ENCODE results near the gene ZDHHC14. TPM values are rescaled to one million over a fixed set of nuclear protein-coding genes. Genes with fewer than 3 reads are reported as not detected.
"Not testable (repeated sequence)": the region's sequence is repeated elsewhere in the genome, so short reads cannot be mapped to it uniquely, and the experiment has no call there.

ZDHHC14 gene
- total RNA-seq, 4 donors from 2014 or later, result 7.1 to 11.4 (median 9.8) TPM

- no peaks in the 10 kb centered on the region for H3K9me3 ChIP-seq
- no peak for DNase-seq (ENCODE audit: extremely low spot score)
- no peaks in the 10 kb centered on the region for H3K36me3 ChIP-seq
- WGBS, result 82% methylated on average over 17 of the region's 17 CpGs
- intact Hi-C loops (cut with DNase I), result no loop called here
- no peak overlapping the region for H3K4me3 ChIP-seq
- H3K4me1 ChIP-seq, result peaks cover 0 to 6% (median 1%) of the 10 kb centered on the region in 4 donors
- no peak overlapping the region for H3K27ac ChIP-seq (replicated peaks in 1 of 4)
- no peak for TF ChIP-seq POLR2A (IDR thresholded peaks at IDR 0.05; ENCODE audit: low read depth)
- TF ChIP-seq, protein P1, sequence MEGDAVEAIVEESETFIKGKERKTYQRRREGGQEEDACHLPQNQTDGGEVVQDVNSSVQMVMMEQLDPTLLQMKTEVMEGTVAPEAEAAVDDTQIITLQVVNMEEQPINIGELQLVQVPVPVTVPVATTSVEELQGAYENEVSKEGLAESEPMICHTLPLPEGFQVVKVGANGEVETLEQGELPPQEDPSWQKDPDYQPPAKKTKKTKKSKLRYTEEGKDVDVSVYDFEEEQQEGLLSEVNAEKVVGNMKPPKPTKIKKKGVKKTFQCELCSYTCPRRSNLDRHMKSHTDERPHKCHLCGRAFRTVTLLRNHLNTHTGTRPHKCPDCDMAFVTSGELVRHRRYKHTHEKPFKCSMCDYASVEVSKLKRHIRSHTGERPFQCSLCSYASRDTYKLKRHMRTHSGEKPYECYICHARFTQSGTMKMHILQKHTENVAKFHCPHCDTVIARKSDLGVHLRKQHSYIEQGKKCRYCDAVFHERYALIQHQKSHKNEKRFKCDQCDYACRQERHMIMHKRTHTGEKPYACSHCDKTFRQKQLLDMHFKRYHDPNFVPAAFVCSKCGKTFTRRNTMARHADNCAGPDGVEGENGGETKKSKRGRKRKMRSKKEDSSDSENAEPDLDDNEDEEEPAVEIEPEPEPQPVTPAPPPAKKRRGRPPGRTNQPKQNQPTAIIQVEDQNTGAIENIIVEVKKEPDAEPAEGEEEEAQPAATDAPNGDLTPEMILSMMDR (IDR thresholded peaks at IDR 0.05), result no peak
- TF ChIP-seq EP300 (IDR thresholded peaks at IDR 0.05), result no peak
- no peak for TF ChIP-seq POLR2AphosphoS5 (IDR thresholded peaks at IDR 0.05)
- peaks cover 0 to 11% (median 0%) of the 10 kb centered on the region in 4 donors for H3K27me3 ChIP-seq
Measured at GRCh38 chr6:157688275-157688959, 307.4 kb downstream of the ZDHHC14 start.

GRCh38 chr6:157688960-157689599 lies 308.1 kb downstream of the ZDHHC14 start:
- H3K27me3 ChIP-seq, result peaks cover 0 to 11% (median 0%) of the 10 kb centered on the region in 4 donors
- H3K36me3 ChIP-seq, result no peaks in the 10 kb centered on the region
- H3K27ac ChIP-seq (replicated peaks in 1 of 4), result no peak overlapping the region
- H3K9me3 ChIP-seq, result no peaks in the 10 kb centered on the region
- H3K4me3 ChIP-seq, result no peak overlapping the region
- H3K4me1 ChIP-seq, result peaks cover 0 to 9% (median 3%) of the 10 kb centered on the region in 4 donors
- WGBS, result 50% methylated on average over 12 of the region's 17 CpGs
- TF ChIP-seq POLR2AphosphoS5 (IDR thresholded peaks at IDR 0.05) (no peak), POLR2A (IDR thresholded peaks at IDR 0.05; ENCODE audit: low read depth) (no peak), EP300 (IDR thresholded peaks at IDR 0.05) (no peak)
- TF ChIP-seq, protein P1 (IDR thresholded peaks at IDR 0.05), result no peak
- intact Hi-C loops (cut with DNase I), result no loop called here
- DNase-seq (ENCODE audit: extremely low spot score), result no peak

- no peak for DNase-seq (ENCODE audit: extremely low spot score)
- Histone ChIP-seq H3K9me3 (no peaks in the 10 kb centered on the region), H3K4me1 (peaks cover 0 to 17% (median 3%) of the 10 kb centered on the region in 4 donors), H3K27me3 (peaks cover 0 to 11% (median 0%) of the 10 kb centered on the region in 4 donors), H3K27ac (replicated peaks in 1 of 4) (no peak overlapping the region), H3K36me3 (no peaks in the 10 kb centered on the region), H3K4me3 (no peak overlapping the region)
- 86% methylated on average over 6 of the region's 7 CpGs for WGBS
- intact Hi-C loops (cut with DNase I), result no loop called here
- TF ChIP-seq POLR2A (IDR thresholded peaks at IDR 0.05; ENCODE audit: low read depth), result no peak
- no peak for TF ChIP-seq EP300 (IDR thresholded peaks at IDR 0.05)
- no peak for TF ChIP-seq POLR2AphosphoS5 (IDR thresholded peaks at IDR 0.05)
- TF ChIP-seq, protein P1 (IDR thresholded peaks at IDR 0.05), result no peak
Measured at GRCh38 chr6:157689875-157690274, 308.9 kb downstream of the ZDHHC14 start.

DNA sequence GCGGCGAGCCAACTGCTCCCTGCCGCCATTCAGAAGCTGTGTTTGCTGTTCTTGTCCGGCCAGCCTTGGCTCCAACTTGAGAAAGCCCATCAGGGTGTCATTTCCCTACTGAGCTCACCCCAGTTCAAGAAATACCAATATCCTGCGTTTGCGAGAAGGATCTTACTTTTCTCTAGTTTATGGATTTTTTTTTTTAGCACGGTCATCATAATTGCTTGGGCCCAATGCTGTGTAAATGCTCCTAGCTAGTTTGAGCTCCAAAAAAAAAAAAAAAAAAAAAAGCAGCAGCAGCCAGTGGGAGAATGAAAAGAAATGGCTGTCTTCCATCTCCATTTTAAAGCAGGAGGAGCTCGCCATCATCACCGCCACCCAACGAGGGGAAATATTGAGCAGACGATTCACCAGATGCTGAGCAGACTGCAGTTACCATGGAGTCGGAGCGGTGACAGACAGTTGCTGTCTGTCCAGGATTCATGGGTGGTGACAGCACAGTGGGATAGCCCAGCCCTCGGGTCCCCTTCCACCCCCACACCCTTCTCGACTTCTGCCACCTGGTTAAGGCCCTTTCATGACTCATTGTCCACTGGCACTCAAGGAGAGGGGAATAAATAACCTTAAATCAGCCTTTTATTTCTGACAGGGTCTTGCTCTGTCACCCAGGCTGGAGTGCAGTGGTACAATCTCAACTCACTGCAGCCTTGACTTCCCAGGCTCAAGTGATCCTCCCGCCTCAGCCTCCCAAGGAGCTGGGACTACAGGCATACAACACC lies 309.6 kb downstream of the ZDHHC14 start:
- no peak overlapping the region for H3K4me3 ChIP-seq
- TF ChIP-seq EP300 (IDR thresholded peaks at IDR 0.05) (no peak), POLR2AphosphoS5 (IDR thresholded peaks at IDR 0.05) (no peak), POLR2A (IDR thresholded peaks at IDR 0.05; ENCODE audit: low read depth) (no peak)
- TF ChIP-seq, protein P1 (IDR thresholded peaks at IDR 0.05), result no peak
- peaks cover 0 to 11% (median 0%) of the 10 kb centered on the region in 4 donors for H3K27me3 ChIP-seq
- WGBS, result 83% methylated on average over 16 of the region's 16 CpGs
- H3K4me1 ChIP-seq, result peaks cover 0 to 19% (median 3%) of the 10 kb centered on the region in 4 donors
- H3K9me3 ChIP-seq, result no peaks in the 10 kb centered on the region
- intact Hi-C loops (cut with DNase I), result no loop called here
- DNase-seq (ENCODE audit: extremely low spot score), result no peak
- H3K36me3 ChIP-seq, result no peaks in the 10 kb centered on the region
- H3K27ac ChIP-seq (replicated peaks in 1 of 4), result no peak overlapping the region

- H3K27ac ChIP-seq (replicated peaks in 1 of 4); H3K27me3 ChIP-seq; H3K4me3 ChIP-seq; DNase-seq (ENCODE audit: extremely low spot score); H3K36me3 ChIP-seq; H3K9me3 ChIP-seq; intact Hi-C loops (cut with DNase I): not testable (repeated sequence)
- WGBS, result 87% methylated on average over 10 of the region's 10 CpGs
- peaks cover 0 to 19% (median 3%) of the 10 kb centered on the region in 4 donors for H3K4me1 ChIP-seq
Measured at GRCh38 chr6:157691621-157692020, 310.6 kb downstream of the ZDHHC14 start.
